ENCODE measurements around the gene ZBTB24. TPM values are rescaled to one million over a fixed set of nuclear protein-coding genes. Genes with fewer than 3 reads are reported as not detected.

The ZBTB24 gene
- total and polyA plus RNA-seq, 2 experiments from 2014 or later = 3.3 to 7.6 TPM

- H3K79me2 ChIP-seq (ENCODE audit: insufficient read depth) = no peaks in the 10 kb centered on the region
- H3K9me2 ChIP-seq (ENCODE audit: insufficient read depth) = no peaks in the 10 kb centered on the region
- no peak overlapping the region for H3K9ac ChIP-seq
- no peak overlapping the region for H2AFZ ChIP-seq
- in situ Hi-C loops (cut with MboI) = no loop called here
- DNase-seq = no peak
- H3K4me1 ChIP-seq (ENCODE audit: insufficient read depth) = peaks cover 8% of the 10 kb centered on the region; the same call in 1 of the 2 replicates
- no peak for TF ChIP-seq EZH2 (IDR thresholded peaks at IDR 0.05; ENCODE audit: insufficient read depth, poor library complexity, severe bottlenecking)
- no peak for TF ChIP-seq EZH2phosphoT487 (IDR thresholded peaks at IDR 0.05; ENCODE audit: insufficient read depth, low read depth)
- H3K9me3 ChIP-seq (ENCODE audit: low read depth) = no peaks in the 10 kb centered on the region
- H3K4me2 ChIP-seq (ENCODE audit: unreplicated experiment) = no peak overlapping the region
- H3K27ac ChIP-seq = no peak overlapping the region
- H3K27me3 ChIP-seq (replicated peaks; ENCODE audit: insufficient read depth) = no peaks in the 10 kb centered on the region
- no peaks in the 10 kb centered on the region for H3F3A ChIP-seq (ENCODE audit: insufficient read depth)
- 76 to 84% methylated on average over 2 of the region's 2 CpGs for WGBS, 2 experiments (ENCODE audit: low coverage in 1 of 2, low lambda C conversion rate in 2 of 2, missing lambda C conversion rate in 2 of 2)
- H3K4me3 ChIP-seq = no peak overlapping the region
- H3K36me3 ChIP-seq (ENCODE audit: low read depth) = no peaks in the 10 kb centered on the region
- no peaks in the 10 kb centered on the region for H4K20me1 ChIP-seq (ENCODE audit: insufficient read depth)
These were observed 23.8 kb upstream of the ZBTB24 start for GRCh38 chr6:109506841-109507240.

DNA sequence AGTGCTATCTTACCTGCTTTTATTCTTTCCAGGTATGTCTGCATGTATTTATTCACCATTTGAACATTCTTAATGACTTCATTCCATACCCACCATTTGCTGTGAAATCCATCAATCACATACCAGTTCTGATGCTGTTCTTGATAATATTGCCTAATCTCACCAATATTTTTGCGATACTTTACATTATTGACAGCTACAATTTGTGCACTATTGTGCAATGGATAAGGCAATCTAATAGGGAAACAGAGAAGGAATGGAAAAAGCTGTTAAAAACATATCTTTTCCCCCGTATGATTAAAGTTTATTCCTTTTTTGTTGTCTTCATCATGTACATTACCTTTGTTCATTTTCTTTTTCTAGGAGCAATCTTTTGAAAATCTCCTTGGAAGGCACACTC lies 23.3 kb upstream of the ZBTB24 start:
- no peak for DNase-seq
- Histone ChIP-seq H3K27ac (no peak overlapping the region), H2AFZ (no peak overlapping the region), H3K79me2 (ENCODE audit: insufficient read depth) (no peaks in the 10 kb centered on the region), H3F3A (ENCODE audit: insufficient read depth) (no peaks in the 10 kb centered on the region), H3K9me3 (ENCODE audit: low read depth) (no peaks in the 10 kb centered on the region), H3K36me3 (ENCODE audit: low read depth) (no peaks in the 10 kb centered on the region), H3K27me3 (replicated peaks; ENCODE audit: insufficient read depth) (no peaks in the 10 kb centered on the region), H4K20me1 (ENCODE audit: insufficient read depth) (no peaks in the 10 kb centered on the region), H3K4me2 (ENCODE audit: unreplicated experiment) (no peak overlapping the region), H3K9ac (no peak overlapping the region), H3K4me1 (ENCODE audit: insufficient read depth) (peaks cover 8% of the 10 kb centered on the region; the same call in 1 of the 2 replicates), H3K9me2 (ENCODE audit: insufficient read depth) (no peaks in the 10 kb centered on the region), H3K4me3 (no peak overlapping the region)
- TF ChIP-seq EZH2 (IDR thresholded peaks at IDR 0.05; ENCODE audit: insufficient read depth, poor library complexity, severe bottlenecking) (no peak), EZH2phosphoT487 (IDR thresholded peaks at IDR 0.05; ENCODE audit: insufficient read depth, low read depth) (no peak)
- in situ Hi-C loops (cut with MboI) = no loop called here
- WGBS, 2 experiments (ENCODE audit: low coverage in 1 of 2, low lambda C conversion rate in 2 of 2, missing lambda C conversion rate in 2 of 2) = 67 to 72% methylated on average over 2 of the region's 2 CpGs

- H3K9me3 ChIP-seq (ENCODE audit: low read depth) = no peaks in the 10 kb centered on the region
- H3K9ac ChIP-seq = no peak overlapping the region
- 48 to 50% methylated on average over 10 of the region's 10 CpGs for WGBS, 2 experiments (ENCODE audit: low coverage in 1 of 2, low lambda C conversion rate in 2 of 2, missing lambda C conversion rate in 2 of 2)
- DNase-seq = no peak
- no peaks in the 10 kb centered on the region for H3K27me3 ChIP-seq (replicated peaks; ENCODE audit: insufficient read depth)
- no peaks in the 10 kb centered on the region for H3K79me2 ChIP-seq (ENCODE audit: insufficient read depth)
- H3K36me3 ChIP-seq (ENCODE audit: low read depth) = no peaks in the 10 kb centered on the region
- H3K9me2 ChIP-seq (ENCODE audit: insufficient read depth) = no peaks in the 10 kb centered on the region
- H3F3A ChIP-seq (ENCODE audit: insufficient read depth) = no peaks in the 10 kb centered on the region
- no peaks in the 10 kb centered on the region for H4K20me1 ChIP-seq (ENCODE audit: insufficient read depth)
- H3K27ac ChIP-seq = no peak overlapping the region
- TF ChIP-seq EZH2phosphoT487 (IDR thresholded peaks at IDR 0.05; ENCODE audit: insufficient read depth, low read depth) = no peak
- TF ChIP-seq EZH2 (IDR thresholded peaks at IDR 0.05; ENCODE audit: insufficient read depth, poor library complexity, severe bottlenecking) = no peak
- H3K4me3 ChIP-seq = no peak overlapping the region
- peaks cover 8% of the 10 kb centered on the region; the same call in 1 of the 2 replicates for H3K4me1 ChIP-seq (ENCODE audit: insufficient read depth)
- H2AFZ ChIP-seq = no peak overlapping the region
- in situ Hi-C loops (cut with MboI) = no loop called here
- H3K4me2 ChIP-seq (ENCODE audit: unreplicated experiment) = no peak overlapping the region
These were observed 20.6 kb upstream of the ZBTB24 start for GRCh38 chr6:109503327-109504224.

- H3K36me3 ChIP-seq (ENCODE audit: low read depth) = no peaks in the 10 kb centered on the region
- no peak overlapping the region for H3K4me3 ChIP-seq
- no peaks in the 10 kb centered on the region for H3K9me2 ChIP-seq (ENCODE audit: insufficient read depth)
- H3K79me2 ChIP-seq (ENCODE audit: insufficient read depth) = no peaks in the 10 kb centered on the region
- H3K9ac ChIP-seq = no peak overlapping the region
- no peaks in the 10 kb centered on the region for H3K4me1 ChIP-seq (ENCODE audit: insufficient read depth)
- H3K4me2 ChIP-seq (ENCODE audit: unreplicated experiment) = no peak overlapping the region
- H3F3A ChIP-seq (ENCODE audit: insufficient read depth) = no peaks in the 10 kb centered on the region
- H3K27ac ChIP-seq = no peak overlapping the region
- WGBS, 2 experiments (ENCODE audit: low coverage in 1 of 2, low lambda C conversion rate in 2 of 2, missing lambda C conversion rate in 2 of 2) = 82 to 85% methylated on average over 2 of the region's 2 CpGs
- no peak for DNase-seq
- in situ Hi-C loops (cut with MboI) = no loop called here
- no peak overlapping the region for H2AFZ ChIP-seq
- H3K9me3 ChIP-seq (ENCODE audit: low read depth) = no peaks in the 10 kb centered on the region
- no peak for TF ChIP-seq EZH2phosphoT487 (IDR thresholded peaks at IDR 0.05; ENCODE audit: insufficient read depth, low read depth)
- no peaks in the 10 kb centered on the region for H4K20me1 ChIP-seq (ENCODE audit: insufficient read depth)
- no peaks in the 10 kb centered on the region for H3K27me3 ChIP-seq (replicated peaks; ENCODE audit: insufficient read depth)
These were observed 15.9 kb upstream of the ZBTB24 start for GRCh38 chr6:109498936-109499335.
